Naive thymus-derived CD4-positive, alpha-beta T cell (primary cell): ENCODE measurements around the gene PURA. TPM values are rescaled to one million over a fixed set of nuclear protein-coding genes. Genes with fewer than 3 reads are reported as not detected.
A peak's percentile ranks its signal among the peaks of the same experiment; 100 is the strongest.

Experiments used
- ATAC-seq: fragments of 150-1000 bp; cut with Tn5 transposase; 2 replicates; pipeline ENCODE4 v1.10.0; 2021; ENCODE audit warnings: mild to moderate bottlenecking, moderate library complexity
- CTCF ChIA-PET: fragments of 350-600 bp; sonication (Branson Sonifier 250); formaldehyde crosslinking; loops from one replicate; lab custom pipeline; 2021; ENCODE audit warnings: antibody characterized with exemption; lab: Charles Lee
- POLR2A ChIA-PET: fragments of 350-600 bp; sonication (Branson Sonifier 250); formaldehyde crosslinking; loops from one replicate; lab custom pipeline; 2021; ENCODE audit warnings: antibody characterized with exemption, inconsistent platforms; lab: Charles Lee
- DNase-seq, 9 donors: peaks; one replicate each; pipeline versions ENCODE4 v3.0.0 to v3.0.0-alpha.2; 2020 to 2022; ENCODE audit warnings: mixed read lengths in 1 of 9
- H3K27ac ChIP-seq: one replicate; pipeline ENCODE4 v1.7.0; 2013; ENCODE audit warnings: mild to moderate bottlenecking, low read depth, low read length, moderate library complexity
- H3K27me3 ChIP-seq, 2 donors: one replicate each; pipeline ENCODE4 v1.7.0; 2013; ENCODE audit warnings: low read length in 2 of 2, mild to moderate bottlenecking in 2 of 2, moderate library complexity in 2 of 2; ENCODE audit not compliant: control insufficient read depth in 2 of 2, insufficient read depth in 2 of 2
- H3K36me3 ChIP-seq, 3 experiments: 1 replicate in 2 of 3; 2 replicates in 1 of 3; pipeline ENCODE4 v1.7.0; 2013; ENCODE audit warnings: low read length in 3 of 3, mild to moderate bottlenecking in 3 of 3, moderate library complexity in 1 of 3; ENCODE audit not compliant: insufficient read depth in 3 of 3, control insufficient read depth in 2 of 3
- H3K4me1 ChIP-seq, 2 donors: one replicate each; pipeline ENCODE4 v1.7.0; 2013; ENCODE audit warnings: low read length in 2 of 2, mild to moderate bottlenecking in 2 of 2, moderate library complexity in 1 of 2; ENCODE audit not compliant: control insufficient read depth in 2 of 2, insufficient read depth in 2 of 2
- H3K4me3 ChIP-seq: 2 replicates; pipeline ENCODE4 v1.7.0; 2013; ENCODE audit warnings: mild to moderate bottlenecking, low read length
- H3K9me3 ChIP-seq, 3 experiments: 1 replicate in 2 of 3; 2 replicates in 1 of 3; pipeline ENCODE4 v1.7.0; 2013; ENCODE audit warnings: low read length in 3 of 3; ENCODE audit not compliant: control insufficient read depth in 2 of 3
- H3K27ac Mint-ChIP-seq, 9 donors: one replicate each; pipeline ENCODE4 v1.8.0; 2020 to 2022; ENCODE audit warnings: mixed read lengths in 9 of 9, mild to moderate bottlenecking in 8 of 9, moderate library complexity in 5 of 9, inconsistent platforms in 2 of 9
- H3K27me3 Mint-ChIP-seq, 5 donors: one replicate each; pipeline ENCODE4 v1.8.0; 2021 to 2022; ENCODE audit warnings: mixed read lengths in 5 of 5, mild to moderate bottlenecking in 1 of 5
- H3K36me3 Mint-ChIP-seq, 5 donors: one replicate each; pipeline ENCODE4 v1.8.0; 2020 to 2022; ENCODE audit warnings: mixed read lengths in 5 of 5, mild to moderate bottlenecking in 3 of 5, inconsistent platforms in 1 of 5
- H3K4me1 Mint-ChIP-seq, 7 donors: one replicate each; pipeline ENCODE4 v1.8.0; 2020 to 2022; ENCODE audit warnings: mixed read lengths in 7 of 7, mild to moderate bottlenecking in 3 of 7, inconsistent platforms in 1 of 7
- H3K4me3 Mint-ChIP-seq, 10 donors: one replicate each; pipeline ENCODE4 v1.8.0; 2020 to 2022; ENCODE audit warnings: mild to moderate bottlenecking in 10 of 10, mixed read lengths in 10 of 10, moderate library complexity in 6 of 10, inconsistent platforms in 2 of 10
- H3K9me3 Mint-ChIP-seq, 11 donors: one replicate each; pipeline ENCODE4 v1.8.0; 2020 to 2022; ENCODE audit warnings: mixed read lengths in 11 of 11, mild to moderate bottlenecking in 4 of 11, inconsistent platforms in 1 of 11, moderate library complexity in 1 of 11
- intact Hi-C, 2 donors: fragments of 100-400 bp; cut with micrococcal nuclease; formaldehyde crosslinking; loops; one replicate each; pipeline ENCODE4 v1.15.1; 2023
- polyA plus RNA-seq, 2 donors: library from polyadenylated mRNA; unstranded; fragments of 300-500 nt; fragmentation: Illumina TruSeq; gene quantifications; one replicate each; pipeline ENCODE4 v1.2.3, GENCODE V29; 2021
- total RNA-seq, 6 experiments: library from RNA in 5 of 6; stranded (reverse) in 5 of 6; gene quantifications; 1 replicate in 5 of 6; 2 replicates in 1 of 6; pipeline ENCODE4 v1.2.3 and lab custom pipeline; 2021 to 2026

The PURA gene
- total and polyA plus RNA-seq, 7 experiments from 2014 or later, result 3.1 to 33.5 (median 12.2) TPM

DNA sequence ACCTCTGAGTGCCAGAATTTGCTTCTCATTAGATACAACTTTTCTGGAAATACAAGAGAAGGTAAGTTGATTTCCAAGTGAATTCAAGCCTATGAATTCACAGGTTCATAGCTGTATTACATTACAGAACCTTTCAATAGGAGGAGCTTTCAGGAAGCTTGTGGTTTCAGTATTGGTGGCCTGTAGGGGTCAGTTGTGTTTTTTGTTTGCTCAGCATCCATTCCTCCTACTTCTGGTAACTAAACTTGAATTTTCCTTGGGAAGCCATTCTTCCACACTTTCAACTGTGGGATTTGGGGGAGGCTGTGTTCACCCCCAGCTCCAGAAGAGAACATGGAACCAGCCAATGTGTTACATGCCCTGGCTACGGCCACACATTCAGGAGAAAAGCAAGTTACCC, 55.5 kb downstream of the PURA start:
- Mint-ChIP-seq H3K4me1 (peaks cover 3 to 7% (median 6%) of the 10 kb centered on the region in 7 donors), H3K27me3 (peaks cover 0 to 38% (median 0%) of the 10 kb centered on the region in 5 donors)
- intact Hi-C loops, result no loop called here

GRCh38 chr5:140172483-140172882, 58.6 kb downstream of the PURA start:
- H3K36me3 Mint-ChIP-seq, result peaks cover 0 to 4% (median 0%) of the 10 kb centered on the region in 5 donors

More for the DNA sequence above, 55.5 kb downstream of the PURA start:
- Histone ChIP-seq H3K4me3 (no peak overlapping the region), H3K36me3 (no peaks in the 10 kb centered on the region), H3K27ac (no peak overlapping the region), H3K4me1 (peaks cover under 1 to 3% of the 10 kb centered on the region in 2 donors), H3K9me3 (no peaks in the 10 kb centered on the region), H3K27me3 (no peaks in the 10 kb centered on the region)
- POLR2A ChIA-PET, result no interaction called here
- CTCF ChIA-PET, result no interaction called here
- Mint-ChIP-seq H3K4me3 (no peak overlapping the region), H3K36me3 (peaks cover 0 to 8% (median 0%) of the 10 kb centered on the region in 5 donors), H3K27ac (no peak overlapping the region), H3K9me3 (no peaks in the 10 kb centered on the region)
- ATAC-seq (no peak), DNase-seq (no peak)

DNA sequence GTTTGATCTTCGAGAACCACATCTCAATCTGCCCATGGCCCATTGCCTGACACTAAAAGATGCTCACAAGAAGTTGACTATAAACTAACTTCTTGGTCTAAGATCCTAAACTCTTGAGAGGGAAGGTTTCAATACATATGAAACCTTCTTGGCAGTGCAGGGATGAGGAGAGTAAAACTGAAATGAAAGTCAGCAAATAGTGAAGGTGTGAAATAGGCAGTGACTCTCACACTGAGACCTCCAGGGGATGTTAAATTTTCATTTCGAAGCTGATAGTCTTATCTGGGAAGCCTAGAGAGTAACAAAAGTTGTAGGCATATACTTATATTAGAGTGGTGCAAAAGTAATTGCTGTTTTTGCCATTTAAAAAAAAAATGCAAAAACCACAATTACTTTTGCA, 60.1 kb downstream of the PURA start:
- Histone ChIP-seq H3K36me3 (no peaks in the 10 kb centered on the region), H3K4me3 (no peak overlapping the region), H3K27me3 (no peaks in the 10 kb centered on the region), H3K4me1 (peaks cover 8 to 14% of the 10 kb centered on the region in 2 donors), H3K27ac (peak overlapping the region; percentile 89), H3K9me3 (no peaks in the 10 kb centered on the region)
- Mint-ChIP-seq H3K27me3 (peaks cover 0 to 30% (median 0%) of the 10 kb centered on the region in 5 donors), H3K36me3 (peaks cover 0 to 3% (median 0%) of the 10 kb centered on the region in 5 donors), H3K27ac (peak overlapping the region; percentile 67 to 97 (median 88)), H3K9me3 (no peaks in the 10 kb centered on the region), H3K4me1 (peaks cover 7 to 20% (median 14%) of the 10 kb centered on the region in 7 donors), H3K4me3 (peak overlapping the region; percentile 57 to 95 (median 91))
- POLR2A ChIA-PET, result interaction anchor here (0.7 to 2.1 kb wide), 6 partner anchors 57 to 880 kb away, joined by 3 to 9 read pairs (median 3); partner anchors contain the start of gene PURA
- DNase-seq (no peak), ATAC-seq (no peak)
- CTCF ChIA-PET, result no interaction called here
- intact Hi-C loops, result loop anchor here (2.0 to 10.0 kb wide), 7 partner anchors 71 to 1839 kb away; partner anchors contain the start of genes CDC25C (in 1 of the 2), FAM53C (in 1 of the 2), TAF7 (in 1 of the 2) and TMCO6 (in 1 of the 2)

More at GRCh38 chr5:140172483-140172882, 58.6 kb downstream of the PURA start:
- no peaks in the 10 kb centered on the region for H3K9me3 Mint-ChIP-seq
- ChIA-PET POLR2A (no interaction called here), CTCF (interaction anchor here (0.6 kb wide), 1 partner anchor 120 kb away, joined by 3 read pairs; no protein-coding TSS in a partner anchor)
- H3K4me1 ChIP-seq, result peaks cover 8 to 14% of the 10 kb centered on the region in 2 donors
- DNase-seq (no peak), ATAC-seq (no peak)
- H3K27me3 Mint-ChIP-seq, result peaks cover 0 to 30% (median 0%) of the 10 kb centered on the region in 5 donors
- no peaks in the 10 kb centered on the region for H3K36me3 ChIP-seq
- H3K4me3 ChIP-seq, result no peak overlapping the region
- H3K9me3 ChIP-seq, result no peaks in the 10 kb centered on the region
- H3K4me1 Mint-ChIP-seq, result peaks cover 7 to 20% (median 14%) of the 10 kb centered on the region in 7 donors
- intact Hi-C loops, result loop anchor here (10.0 kb wide), 3 partner anchors 608 to 1838 kb away; partner anchors contain the start of genes CDC25C (in 1 of the 2), FAM53C (in 1 of the 2) and UBE2D2 (in 1 of the 2)
- H3K27ac Mint-ChIP-seq, result no peak overlapping the region
- no peak overlapping the region for H3K4me3 Mint-ChIP-seq
- no peaks in the 10 kb centered on the region for H3K27me3 ChIP-seq
- H3K27ac ChIP-seq, result no peak overlapping the region

DNA sequence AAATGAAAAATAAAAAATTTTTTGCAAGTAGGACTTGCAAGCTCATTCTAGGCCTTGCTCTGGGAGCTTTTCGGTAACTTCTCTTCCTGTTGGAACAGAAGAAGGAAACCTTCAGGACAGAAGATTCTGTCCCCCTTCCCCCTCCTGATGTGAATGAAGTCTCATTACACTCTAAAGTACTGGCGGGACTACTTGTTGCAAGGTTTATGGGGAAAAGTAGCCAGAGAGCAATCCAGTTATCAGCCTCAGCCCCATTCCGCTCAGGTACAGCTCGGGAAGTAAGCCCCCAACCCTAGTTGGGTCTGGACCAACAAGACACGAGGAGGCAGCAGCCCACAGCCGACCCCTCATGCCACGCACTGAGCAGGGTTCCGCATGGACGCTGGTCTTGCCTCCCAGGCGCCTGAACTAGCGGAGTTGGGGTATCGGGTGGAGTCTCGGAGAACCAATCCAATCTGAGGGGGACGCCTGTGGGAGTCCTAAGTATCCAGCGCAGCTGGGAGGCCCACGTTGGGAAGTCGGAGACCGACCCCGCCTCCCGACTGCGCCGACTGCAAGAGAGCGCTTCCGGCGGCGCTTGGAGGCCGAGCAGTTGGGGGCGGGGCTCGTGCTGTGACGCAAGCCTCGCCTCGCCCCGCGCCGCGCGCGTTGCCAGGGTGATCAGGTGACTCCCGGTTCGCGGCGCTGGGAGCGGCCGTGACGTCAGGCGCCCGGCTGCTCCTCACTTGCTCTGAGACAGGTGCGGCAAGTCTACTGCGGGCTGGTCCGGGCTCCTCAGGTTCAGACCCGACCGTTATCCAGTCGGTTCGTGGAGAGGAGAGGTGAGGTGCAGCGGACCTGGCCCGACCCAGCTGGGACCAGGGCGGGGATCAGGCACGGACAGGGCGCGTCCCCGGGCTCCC, 60.8 kb downstream of the PURA start, which contains the start of gene CYSTM1:
Gene CYSTM1 (plus strand): TSS at position 724 of the 902 bp plus-strand sequence. CDS start 19,278 bp downstream, outside the sequence.
- Histone ChIP-seq H3K9me3 (no peaks in the 10 kb centered on the region), H3K4me3 (peak within 1 kb of the TSS; percentile 97), H3K4me1 (peaks cover 8 to 14% of the 10 kb centered on the region in 2 donors), H3K36me3 (no peaks in the 10 kb centered on the region), H3K27ac (peak within 1 kb of the TSS; percentile 89), H3K27me3 (no peaks in the 10 kb centered on the region)
- H3K27ac Mint-ChIP-seq, result peak within 1 kb of the TSS; percentile 78 to 98 (median 95)
- ATAC-seq, result peak; percentile 94
- CTCF ChIA-PET, result no interaction called here
- H3K4me3 Mint-ChIP-seq, result peak within 1 kb of the TSS; percentile 84 to 95 (median 91)
- peaks cover 0 to 3% (median 0%) of the 10 kb centered on the region in 5 donors for H3K36me3 Mint-ChIP-seq
- H3K27me3 Mint-ChIP-seq, result peaks cover 0 to 30% (median 0%) of the 10 kb centered on the region in 5 donors
- no peaks in the 10 kb centered on the region for H3K9me3 Mint-ChIP-seq
- H3K4me1 Mint-ChIP-seq, result peaks cover 7 to 20% (median 14%) of the 10 kb centered on the region in 7 donors
- POLR2A ChIA-PET, result interaction anchor here (0.7 to 2.1 kb wide), 5 partner anchors 58 to 881 kb away, joined by 3 to 9 read pairs (median 3); partner anchors contain the start of gene PURA
- intact Hi-C loops, result loop anchor here (1.0 to 10.0 kb wide), 25 partner anchors 17 to 1840 kb away; partner anchors contain the start of genes PFDN1 (in 2 of the 2), PURA (in 2 of the 2), TMCO6 (in 2 of the 2) and ANKHD1 (in 1 of the 2)
- DNase-seq, result peak; percentile 95 to 98 (median 97)

Other genes with a start within 250 kb of the PURA start
- under 1 TPM in 3 of 5 experiments, not detected in 2; 0.11 to 0.22 (median 0.13) TPM for gene NRG2, start 70.8 kb upstream of the PURA start, total RNA-seq
- under 1 TPM in 1 of 2 donors, not detected in 1; 0.05 TPM for gene NRG2, start 70.8 kb upstream of the PURA start, polyA plus RNA-seq
- gene IGIP, start 11.8 kb downstream of the PURA start, total RNA-seq, result 10 to 100 TPM in 2 of 5 experiments, 1 to 10 TPM in 3; 4.6 to 15.4 (median 5.1) TPM
- gene IGIP, start 11.8 kb downstream of the PURA start, polyA plus RNA-seq, result 1 to 10 TPM in 1 of 2 donors, under 1 TPM in 1; 0.59 to 1.0 TPM
- gene CYSTM1, start 61.1 kb downstream of the PURA start, total RNA-seq, result 10 to 100 TPM in 1 of 5 experiments, 1 to 10 TPM in 4; 1.6 to 11.1 (median 3.5) TPM
- gene CYSTM1, start 61.1 kb downstream of the PURA start, polyA plus RNA-seq, result 1 to 10 TPM; 3.3 to 7.6 TPM
- 10 to 100 TPM; 24.8 to 52.7 (median 28.2) TPM for gene PFDN1, start 189.0 kb downstream of the PURA start, total RNA-seq
- gene PFDN1, start 189.0 kb downstream of the PURA start, polyA plus RNA-seq, result 100 to 1,000 TPM; 126 to 139 TPM
- 10 to 100 TPM in 3 of 5 experiments, under 1 TPM in 2; 0.35 to 95.5 (median 11.6) TPM for gene HBEGF, start 232.5 kb downstream of the PURA start, total RNA-seq
- gene HBEGF, start 232.5 kb downstream of the PURA start, polyA plus RNA-seq, result not detected
- gene SLC4A9, start 246.1 kb downstream of the PURA start, total RNA-seq, result under 1 TPM in 3 of 5 experiments, not detected in 2; 0.13 to 0.96 (median 0.34) TPM
- gene SLC4A9, start 246.1 kb downstream of the PURA start, polyA plus RNA-seq, result not detected